ENCODE results near the gene IL13.

Gene IL13

DNA sequence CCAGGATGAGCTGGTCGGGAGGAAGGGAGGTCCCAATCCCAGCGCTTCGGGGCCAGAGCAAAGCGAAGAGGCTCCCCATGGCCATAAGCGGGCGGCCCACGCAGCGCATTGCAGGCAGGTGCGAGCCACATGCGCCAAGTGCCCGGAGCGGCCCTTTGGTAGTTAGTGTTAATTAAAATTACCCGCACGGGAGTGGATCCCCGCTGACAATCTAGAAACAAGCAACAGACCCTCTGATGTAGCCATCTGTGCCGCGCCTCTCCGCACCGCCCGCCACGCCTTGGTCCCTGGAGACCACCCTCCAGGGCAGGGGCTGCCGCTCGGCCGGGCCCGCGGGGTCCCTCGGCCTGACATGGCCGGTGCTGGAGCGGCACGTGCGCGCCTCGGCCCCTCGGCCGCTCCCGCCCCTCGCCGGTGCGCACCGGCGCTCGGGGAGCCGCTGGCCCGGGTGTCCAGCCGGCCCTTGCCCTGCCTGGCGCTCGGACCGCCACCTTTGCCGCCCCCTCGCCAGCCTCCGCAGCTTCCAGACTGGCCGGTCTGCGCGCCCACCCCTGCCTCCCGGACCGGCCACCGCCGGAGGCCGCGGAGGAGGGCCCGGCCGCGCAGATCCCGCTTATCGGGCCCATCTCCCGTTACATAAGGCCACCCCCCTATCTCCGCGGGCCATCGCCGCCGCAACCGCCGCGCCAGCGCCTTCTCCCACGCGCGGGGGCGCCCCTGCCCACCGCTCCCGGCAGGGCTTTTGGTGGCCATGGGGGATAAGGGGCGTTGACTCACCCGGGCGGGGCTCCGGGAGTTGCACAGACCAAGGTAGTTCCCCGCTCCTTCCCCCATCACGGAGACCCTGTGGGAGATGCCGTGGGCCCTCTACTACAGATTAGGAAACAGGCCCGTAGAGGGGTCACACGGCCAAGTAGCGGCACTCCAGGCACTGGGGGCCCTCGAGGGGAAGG lies 1.9 kb upstream of the IL13 start:
- DNase-seq (ENCODE audit: low read depth in 2 of 2) = peak in 1 of 2 donors; percentile 42

DNA sequence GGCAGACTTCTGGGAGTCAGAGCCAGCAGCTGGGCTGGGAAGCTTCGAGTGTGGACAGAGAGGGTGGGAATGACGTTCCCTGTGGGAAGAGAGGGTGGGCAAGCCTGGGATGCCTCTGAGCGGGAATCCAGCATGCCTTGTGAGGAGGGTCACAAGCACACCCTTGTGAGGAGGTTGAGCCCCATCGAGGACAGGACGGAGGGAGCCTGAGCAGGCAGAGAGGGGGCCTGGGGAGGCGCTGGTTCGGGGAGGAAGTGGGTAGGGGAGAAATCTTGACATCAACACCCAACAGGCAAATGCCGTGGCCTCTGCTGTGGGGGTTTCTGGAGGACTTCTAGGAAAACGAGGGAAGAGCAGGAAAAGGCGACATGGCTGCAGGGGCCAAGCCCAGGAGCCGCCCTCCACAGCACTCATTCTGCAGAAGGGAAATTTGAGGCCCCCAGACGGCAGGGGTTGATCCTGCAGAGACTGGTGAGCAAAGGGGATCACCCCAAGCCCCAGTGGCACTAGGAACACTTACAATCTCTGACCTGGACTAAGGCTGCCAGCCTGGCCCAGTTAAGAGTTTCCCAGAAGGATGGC lies 1.1 kb upstream of the IL13 start:
- DNase-seq (ENCODE audit: low read depth in 2 of 2) = no peak

DNA sequence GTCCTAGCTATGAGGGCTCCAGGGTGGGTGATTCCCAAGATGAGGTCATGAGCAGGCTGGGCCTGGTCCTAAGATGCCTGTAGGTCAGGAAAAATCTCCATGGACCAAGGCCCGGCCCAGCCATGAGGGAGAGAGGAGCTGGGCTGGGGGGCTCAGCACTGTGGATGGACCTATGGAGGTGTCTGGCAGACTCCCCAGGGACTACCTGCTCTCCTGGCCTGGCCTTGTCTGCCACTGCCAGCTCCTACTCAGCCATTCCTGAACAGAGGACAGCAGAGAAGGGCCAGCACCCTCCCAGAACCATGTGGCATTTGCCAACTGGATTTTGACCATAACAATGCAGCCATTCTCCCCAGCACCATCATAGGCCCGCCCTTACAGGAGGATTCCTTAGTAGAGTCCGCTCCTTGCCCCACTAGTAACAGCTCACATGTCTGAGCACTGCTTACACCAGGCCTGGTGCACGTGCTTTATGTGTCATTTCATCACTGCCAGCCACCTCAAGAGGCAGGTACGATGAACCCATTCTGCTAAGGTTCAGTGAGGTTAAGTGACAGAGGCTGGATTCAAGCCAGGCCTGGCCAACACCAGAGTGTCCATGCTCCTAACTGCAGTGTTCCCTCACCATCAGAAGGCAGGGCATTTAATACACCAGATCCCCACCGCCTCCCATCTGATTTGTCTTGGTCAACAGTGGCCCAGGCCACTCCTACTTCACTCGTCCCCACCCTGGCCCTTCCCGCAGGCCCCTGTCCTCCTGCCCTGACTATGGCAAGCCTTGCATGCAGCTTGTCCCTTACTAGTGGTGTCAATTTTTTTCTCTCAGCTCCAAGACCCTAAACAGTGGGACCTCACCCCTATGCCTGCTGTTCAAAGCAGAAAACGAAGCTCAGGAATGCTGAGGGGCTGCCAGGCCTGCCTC lies 669 bp downstream of the IL13 start:
- DNase-seq (ENCODE audit: low read depth in 2 of 2) = no peak

DNA sequence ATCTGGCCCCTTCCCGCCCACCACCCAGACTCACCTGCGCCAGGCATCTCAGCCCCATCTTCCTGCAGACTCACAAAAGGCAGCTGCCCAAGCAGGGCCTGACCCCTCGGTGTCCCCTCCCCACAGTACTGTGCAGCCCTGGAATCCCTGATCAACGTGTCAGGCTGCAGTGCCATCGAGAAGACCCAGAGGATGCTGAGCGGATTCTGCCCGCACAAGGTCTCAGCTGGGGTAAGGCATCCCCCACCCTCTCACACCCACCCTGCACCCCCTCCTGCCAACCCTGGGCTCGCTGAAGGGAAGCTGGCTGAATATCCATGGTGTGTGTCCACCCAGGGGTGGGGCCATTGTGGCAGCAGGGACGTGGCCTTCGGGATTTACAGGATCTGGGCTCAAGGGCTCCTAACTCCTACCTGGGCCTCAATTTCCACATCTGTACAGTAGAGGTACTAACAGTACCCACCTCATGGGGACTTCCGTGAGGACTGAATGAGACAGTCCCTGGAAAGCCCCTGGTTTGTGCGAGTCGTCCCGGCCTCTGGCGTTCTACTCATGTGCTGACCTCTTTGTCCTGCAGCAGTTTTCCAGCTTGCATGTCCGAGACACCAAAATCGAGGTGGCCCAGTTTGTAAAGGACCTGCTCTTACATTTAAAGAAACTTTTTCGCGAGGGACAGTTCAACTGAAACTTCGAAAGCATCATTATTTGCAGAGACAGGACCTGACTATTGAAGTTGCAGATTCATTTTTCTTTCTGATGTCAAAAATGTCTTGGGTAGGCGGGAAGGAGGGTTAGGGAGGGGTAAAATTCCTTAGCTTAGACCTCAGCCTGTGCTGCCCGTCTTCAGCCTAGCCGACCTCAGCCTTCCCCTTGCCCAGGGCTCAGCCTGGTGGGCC lies 1.9 kb downstream of the IL13 start:
- DNase-seq (ENCODE audit: low read depth in 2 of 2) = no peak

DNA sequence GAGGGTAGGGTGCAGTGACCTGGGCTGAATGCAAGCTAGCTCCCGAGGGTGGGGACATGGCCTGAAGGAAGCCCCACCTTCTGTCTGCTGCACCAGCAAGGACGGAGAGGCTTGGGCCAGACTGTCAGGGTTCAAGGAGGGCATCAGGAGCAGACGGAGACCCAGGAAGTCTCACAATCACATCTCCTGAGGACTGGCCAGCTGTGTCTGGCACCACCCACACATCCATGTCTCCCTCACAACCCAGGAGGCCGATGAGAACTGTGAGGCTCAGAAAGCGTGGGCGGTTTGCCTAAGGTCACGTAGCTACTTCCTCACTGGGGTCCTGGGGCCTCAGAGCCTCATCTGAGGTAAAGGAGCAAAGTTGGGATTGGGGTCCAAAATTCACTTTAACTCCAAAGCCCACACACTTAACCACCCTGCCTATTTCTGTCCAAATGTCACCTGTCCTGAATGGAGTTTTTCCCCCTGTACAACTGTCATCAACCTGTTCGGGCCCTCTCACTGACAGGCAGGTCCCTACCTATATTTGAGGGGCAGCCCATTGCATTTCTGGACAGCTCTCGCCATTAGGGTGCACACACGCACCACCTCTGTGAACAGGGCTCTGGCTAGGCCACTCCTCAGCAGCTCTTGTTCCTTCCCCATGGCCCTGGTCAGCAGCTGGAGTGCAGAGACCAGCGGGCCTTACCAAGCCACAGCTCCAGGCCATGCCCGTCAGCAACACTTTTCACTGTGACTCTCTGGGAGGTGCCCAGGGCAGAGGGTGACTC lies 3.4 kb downstream of the IL13 start:
- DNase-seq (ENCODE audit: low read depth in 2 of 2) = no peak

DNA sequence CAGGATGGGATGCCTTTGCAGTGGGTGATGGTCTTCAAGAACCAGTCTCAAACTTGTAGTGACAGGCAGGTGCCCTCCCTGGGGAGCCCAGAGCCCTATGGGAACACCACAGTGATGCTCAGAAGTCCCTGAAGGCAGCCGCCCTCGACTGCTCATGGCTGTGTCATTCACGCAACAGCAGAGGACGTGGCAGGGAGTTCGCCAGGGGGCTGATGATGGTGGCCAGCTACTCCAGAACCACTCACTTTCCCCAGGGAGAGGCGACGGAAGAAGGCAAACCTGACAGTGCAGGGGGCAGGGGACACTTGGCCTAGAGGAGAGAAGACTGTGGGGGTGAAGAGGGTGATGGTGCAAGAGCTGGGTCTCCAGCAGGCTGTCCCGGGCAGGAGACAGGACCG lies 4.0 kb downstream of the IL13 start:
- no peak for DNase-seq (ENCODE audit: low read depth in 2 of 2)

DNA sequence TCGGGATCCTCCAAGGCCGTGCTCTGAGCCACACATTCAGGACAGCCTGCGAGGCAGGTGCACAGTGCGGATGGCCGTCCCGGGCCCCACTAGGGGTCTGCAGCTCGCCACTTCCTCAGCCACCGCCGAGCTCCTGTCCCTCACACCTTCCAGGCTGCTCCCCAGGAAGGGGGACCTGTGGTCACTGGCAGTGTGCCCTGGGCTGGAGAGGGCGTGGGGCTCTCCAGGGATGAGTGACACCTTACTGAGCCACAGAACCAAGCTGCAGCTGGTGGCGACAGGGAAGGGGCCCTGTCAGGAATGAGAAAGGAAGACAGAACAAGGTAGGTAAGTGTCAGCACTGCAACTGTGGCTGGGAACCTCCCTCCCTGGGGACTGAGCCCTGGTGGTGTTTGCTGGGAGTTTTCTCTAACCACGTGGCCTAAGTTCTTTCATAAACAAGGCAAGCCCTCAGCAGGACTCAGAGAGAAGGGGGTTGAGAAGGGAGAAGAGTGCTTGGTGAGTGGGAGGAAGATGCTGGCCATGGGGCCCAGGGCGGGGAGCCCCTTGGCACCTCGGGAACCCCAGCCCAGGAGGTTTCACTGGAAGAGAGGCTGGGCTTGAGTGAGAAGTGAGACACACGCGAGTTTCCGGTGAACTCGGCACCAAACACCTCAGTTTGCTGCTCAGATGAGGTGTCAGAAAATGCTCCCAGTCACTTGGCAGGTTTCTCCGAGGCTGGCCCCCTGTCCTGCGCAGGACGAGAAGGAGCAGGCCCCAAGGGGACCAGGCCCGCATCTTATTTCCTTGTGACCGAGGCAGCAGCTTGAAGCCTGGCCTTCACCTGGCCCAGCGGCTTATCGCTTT lies 5.2 kb downstream of the IL13 start:
- peak in 1 of 2 donors; percentile 15 for DNase-seq (ENCODE audit: low read depth in 2 of 2)

DNA sequence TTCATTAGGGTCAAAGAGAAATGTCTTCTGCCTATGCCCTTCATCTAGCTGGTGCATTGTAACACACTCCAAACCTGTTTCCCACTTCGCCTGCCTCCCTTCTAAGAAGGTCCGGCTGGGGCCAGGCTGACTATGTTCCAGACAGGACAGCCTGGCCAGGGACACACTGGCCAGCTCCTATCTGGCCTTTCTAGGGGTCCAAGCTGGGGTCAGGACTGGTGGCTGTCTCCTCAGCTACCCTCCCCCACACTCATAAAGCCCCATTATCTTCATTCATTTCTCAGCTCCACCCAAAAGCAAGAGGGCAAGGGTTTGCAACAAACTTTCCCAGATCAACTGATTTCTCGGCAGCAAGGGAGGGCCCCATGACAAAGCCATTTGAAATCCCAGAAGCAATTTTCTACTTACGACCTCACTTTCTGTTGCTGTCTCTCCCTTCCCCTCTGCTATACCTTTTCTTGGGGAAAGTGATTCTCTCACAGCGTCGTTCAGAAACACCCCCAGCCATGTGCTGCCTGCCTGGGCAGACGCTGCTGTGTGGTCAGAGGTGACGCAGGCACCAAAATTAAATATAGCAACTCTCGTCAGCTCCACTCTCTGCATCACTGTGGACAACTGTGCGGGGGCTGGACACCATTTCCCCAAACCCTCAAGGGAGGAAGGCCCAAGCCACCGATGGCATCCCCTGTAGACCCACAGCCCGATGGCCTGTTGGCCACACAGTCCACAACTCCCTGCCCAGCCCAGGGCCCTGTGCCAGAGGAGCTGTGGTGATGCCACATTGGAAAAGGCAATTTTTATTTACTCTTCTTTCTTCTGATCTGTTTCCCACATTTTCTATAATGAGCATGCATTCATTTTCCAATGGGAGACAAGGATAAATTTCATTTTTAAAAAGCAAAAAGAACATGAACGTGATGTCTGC lies 6.1 kb downstream of the IL13 start:
- no peak for DNase-seq (ENCODE audit: low read depth in 2 of 2)

DNA sequence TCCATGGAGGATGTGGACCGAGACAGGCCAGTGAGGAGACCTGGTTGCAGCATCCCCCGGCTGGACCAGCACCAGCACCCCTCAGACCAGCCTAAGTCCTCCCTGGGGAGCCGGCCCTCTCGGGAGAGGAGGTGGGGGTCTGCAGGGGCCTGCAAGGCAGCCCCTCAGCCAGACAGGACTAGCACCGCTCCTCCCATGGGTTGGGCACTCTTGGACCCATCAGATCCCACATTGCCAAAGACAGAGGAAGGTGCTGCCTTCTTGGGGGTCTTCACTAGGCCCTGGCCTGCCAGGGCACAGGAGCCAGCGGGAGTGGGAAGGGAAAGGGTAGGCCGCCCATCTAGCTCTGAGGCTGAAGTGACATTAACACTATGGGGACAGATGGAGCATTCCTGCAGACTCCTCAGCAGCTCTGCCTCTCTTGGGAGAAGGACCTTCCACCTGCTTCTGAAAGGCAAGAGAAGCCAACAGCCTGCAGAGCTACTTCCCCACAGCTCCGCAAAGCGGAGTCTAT lies 6.8 kb downstream of the IL13 start:
- no peak for DNase-seq (ENCODE audit: low read depth in 2 of 2)

DNA sequence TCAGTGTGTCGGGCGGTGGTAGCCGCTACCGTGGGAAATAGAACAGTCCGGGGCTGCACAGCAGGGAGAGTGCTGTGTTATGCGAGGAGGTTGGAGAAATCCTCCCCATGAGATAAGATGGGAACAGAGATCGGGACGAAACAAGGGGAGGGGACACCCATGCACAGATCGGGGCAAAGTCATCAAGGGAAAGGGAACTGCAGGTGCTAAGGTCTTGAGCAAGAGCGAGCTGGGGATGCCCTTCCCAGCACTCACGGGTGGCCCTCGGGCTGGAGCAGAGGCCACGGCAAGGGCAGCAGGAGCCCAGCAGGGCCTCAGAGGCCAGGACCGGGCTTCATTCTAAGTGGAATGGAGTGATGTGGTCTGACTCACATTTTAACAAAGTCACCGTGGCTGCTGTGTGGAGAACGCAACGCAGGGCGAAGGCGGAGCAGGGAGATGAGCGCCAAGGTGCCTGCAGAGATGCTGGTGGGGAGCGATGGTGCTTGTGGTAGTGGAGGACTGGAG lies 7.7 kb downstream of the IL13 start:
- DNase-seq (ENCODE audit: low read depth in 2 of 2) = no peak

DNA sequence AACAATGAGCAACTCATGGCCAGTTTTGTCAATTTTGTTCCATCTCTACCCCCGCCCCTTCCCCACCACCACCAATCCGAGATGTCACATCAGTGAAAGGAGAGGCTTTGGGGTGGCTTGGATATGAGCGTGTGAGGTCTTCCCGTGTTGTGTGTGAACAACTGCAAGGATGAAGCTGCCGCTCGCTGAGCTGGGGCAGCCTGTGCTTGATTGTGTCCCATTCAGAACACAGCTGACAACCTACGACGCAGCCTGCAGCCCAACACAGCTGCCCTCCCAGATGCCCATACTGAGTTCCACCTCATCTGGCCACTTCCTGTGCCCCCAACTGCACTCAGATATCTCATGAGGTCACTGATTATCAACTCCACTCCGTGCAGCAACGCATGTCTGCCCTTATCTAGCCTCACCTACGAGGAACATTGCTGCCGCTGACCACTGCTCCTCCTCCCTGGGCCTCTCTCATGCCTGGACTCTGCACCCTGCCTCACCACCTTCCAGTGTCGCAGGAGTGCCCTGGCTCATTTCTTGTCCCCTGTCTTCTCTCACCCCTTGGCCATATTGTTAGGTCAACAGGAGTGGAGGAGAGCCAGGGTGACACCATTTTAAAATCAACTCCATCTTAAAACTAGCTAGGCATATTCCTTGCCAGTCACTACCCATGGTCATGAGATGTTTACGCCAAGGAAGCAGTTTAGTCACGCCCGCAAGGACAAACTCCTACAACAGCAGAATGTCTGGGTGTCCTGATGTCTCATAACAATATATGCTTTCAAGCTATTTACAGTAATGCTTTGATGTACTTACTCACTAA lies 8.5 kb downstream of the IL13 start:
- DNase-seq (ENCODE audit: low read depth in 2 of 2) = no peak

DNA sequence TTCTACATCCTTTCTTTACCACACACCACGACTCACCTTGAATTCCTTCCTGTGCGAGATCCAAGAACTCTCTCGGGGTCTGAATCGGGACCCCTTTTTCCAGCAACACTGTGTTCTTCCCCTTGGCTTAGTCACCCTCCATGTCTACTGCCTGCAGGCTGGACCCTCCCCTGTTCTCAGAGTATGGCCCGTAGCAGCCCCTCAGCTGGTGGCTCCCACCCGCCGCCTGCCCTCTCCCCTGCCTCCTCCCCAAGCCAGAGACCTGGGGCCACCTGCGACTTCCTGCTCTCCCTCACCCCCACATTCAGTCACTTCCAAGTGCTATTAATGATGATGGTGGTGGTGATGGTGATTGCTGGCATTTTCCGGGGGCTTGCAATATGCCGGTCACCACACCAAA lies 9.3 kb downstream of the IL13 start:
- DNase-seq (ENCODE audit: low read depth in 2 of 2) = no peak

DNA sequence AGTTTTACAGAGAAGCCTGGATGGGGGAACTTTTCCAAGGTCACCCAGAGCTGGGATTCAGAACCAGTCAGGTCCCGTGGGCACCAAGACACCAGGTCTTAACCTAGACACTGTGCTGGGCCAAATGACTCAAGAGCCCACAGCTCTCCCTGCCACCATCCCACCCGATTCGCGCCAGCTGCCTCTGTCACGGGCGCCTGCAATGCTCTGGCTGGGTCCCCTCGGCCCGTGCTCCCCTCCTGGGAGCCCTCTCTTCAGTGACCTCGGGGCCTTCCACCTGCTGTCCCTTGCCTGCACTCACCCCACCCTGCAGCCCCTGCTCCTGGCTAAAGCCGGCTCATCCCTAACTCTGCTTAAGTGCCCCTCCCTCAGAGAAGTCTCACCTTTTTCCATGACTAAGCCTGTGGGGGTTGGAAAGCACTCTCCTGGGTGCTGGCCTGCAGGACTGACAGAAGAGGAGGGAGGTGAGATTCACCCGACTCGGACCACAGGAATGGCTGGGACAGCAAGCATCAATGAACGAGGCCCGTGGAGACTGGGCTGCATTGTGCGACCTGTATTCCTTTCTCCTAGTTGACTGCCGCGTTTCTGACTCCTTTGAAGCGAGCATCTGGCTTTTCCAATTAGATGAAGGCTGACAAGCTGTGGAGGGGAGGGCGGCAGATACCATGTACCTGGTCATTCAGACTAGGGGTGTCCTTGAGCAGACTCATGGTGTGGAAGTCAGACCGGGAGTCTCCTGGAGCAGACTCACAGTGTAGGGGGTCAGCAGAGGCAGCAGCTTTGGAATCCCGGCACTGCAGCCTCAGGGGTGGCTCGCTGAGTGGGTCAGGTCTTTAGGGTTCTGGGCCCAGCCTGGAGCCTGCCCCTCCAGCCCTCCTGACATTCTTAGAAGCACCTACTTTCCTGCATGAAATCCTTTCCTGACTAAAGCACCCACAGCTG lies 10.1 kb downstream of the IL13 start:
- no peak for DNase-seq (ENCODE audit: low read depth in 2 of 2)

DNA sequence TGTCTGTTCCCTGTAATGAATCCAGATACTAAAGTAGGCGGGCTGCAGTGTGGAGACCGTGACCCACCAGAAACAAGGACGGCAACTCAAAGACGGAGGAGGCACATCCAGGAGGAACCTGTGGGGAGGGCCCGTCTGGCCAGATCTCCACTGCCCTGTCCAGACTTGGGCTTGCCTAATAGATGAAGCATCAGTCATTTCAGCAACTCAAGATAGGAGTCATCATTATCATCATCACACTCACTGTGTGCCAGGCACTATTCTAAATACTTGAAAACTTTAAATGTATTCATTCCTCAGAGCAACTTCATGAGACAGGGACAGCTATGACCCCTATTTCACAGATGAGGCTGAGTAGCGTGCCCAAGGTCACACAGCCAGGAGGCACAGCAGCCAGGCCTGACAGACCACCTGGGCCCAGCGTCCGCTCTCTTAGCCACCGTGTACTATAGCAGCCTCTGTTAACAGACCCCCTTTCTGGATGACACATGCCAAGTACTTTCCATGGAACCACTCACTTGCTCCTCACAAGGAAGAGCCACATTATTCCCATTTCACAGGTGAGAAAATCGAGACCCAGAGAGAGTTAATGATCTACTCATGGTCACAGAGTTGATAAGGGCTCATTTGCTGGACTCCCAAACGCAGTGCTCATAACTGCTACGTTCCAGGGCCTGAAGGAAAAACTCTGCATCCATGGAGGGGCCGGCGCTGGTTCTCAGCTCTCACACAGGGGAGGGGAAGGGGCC lies 10.9 kb downstream of the IL13 start:
- no peak for DNase-seq (ENCODE audit: low read depth in 2 of 2)

DNA sequence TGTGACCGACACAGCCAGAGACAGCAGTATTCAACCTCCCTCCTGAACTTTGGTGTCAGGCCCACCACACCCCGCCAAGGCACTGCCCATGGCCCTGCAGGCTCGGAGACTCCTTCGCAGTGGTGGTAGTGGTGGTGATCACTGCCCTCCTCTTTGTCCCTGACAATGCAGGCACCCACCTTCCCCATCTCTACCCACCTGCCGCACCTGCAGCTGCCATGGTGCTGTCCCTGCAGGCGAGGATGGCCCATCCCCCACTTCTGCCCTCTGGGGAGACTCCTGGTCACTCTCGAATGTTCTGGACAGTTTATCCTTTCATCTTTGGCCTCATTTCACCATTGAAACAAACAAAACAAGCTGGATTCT lies 11.5 kb downstream of the IL13 start:
- no peak for DNase-seq (ENCODE audit: low read depth in 2 of 2)
